PFSK-1 (cell line): Measurements from ENCODE around the gene PAPSS2.

Experiments
- FOXP2 ChIP-seq: optimal IDR thresholded peaks from 2 replicates; pipeline ENCODE3; 2011; ENCODE audit warnings: borderline replicate concordance, control low read depth, inconsistent platforms; ENCODE audit not compliant: insufficient read depth; ENCODE audit errors: extremely low read length, extremely low read depth
- POLR2AphosphoS5 ChIP-seq: IDR thresholded peaks from 2 replicates; pipeline ENCODE4 v1.6.1; 2012; ENCODE audit warnings: low read depth, mild to moderate bottlenecking, control low read depth, low read length, moderate library complexity
- REST ChIP-seq, 2 experiments: IDR thresholded peaks; 2 replicates each; pipeline versions ENCODE4 v1.6.1 to v1.8.0; 2011 to 2012; ENCODE audit warnings: low read depth in 2 of 2, low read length in 2 of 2, control low read depth in 1 of 2, inconsistent platforms in 1 of 2, mild to moderate bottlenecking in 1 of 2, moderate library complexity in 1 of 2; ENCODE audit not compliant: insufficient read depth in 1 of 2
- SIN3A ChIP-seq: IDR thresholded peaks from 2 replicates; pipeline ENCODE4 v1.6.1; 2012; ENCODE audit warnings: mild to moderate bottlenecking, low read length, moderate library complexity, borderline replicate concordance; ENCODE audit not compliant: insufficient read depth
- TAF1 ChIP-seq: IDR thresholded peaks from 2 replicates; pipeline ENCODE4 v1.6.1; 2012; ENCODE audit warnings: low read length, control low read depth, borderline replicate concordance; ENCODE audit not compliant: insufficient read depth

PAPSS2 gene

GRCh38 chr10:87675396-87676376 lies 16.0 kb downstream of the PAPSS2 start:
- TF ChIP-seq POLR2AphosphoS5 (no peak), REST (IDR thresholded peaks at IDR 0.05; ENCODE audit: insufficient read depth in 1 of 2, low read depth in 2 of 2, low read length in 2 of 2) (no peak), TAF1 (no peak), FOXP2 (no peak)

DNA sequence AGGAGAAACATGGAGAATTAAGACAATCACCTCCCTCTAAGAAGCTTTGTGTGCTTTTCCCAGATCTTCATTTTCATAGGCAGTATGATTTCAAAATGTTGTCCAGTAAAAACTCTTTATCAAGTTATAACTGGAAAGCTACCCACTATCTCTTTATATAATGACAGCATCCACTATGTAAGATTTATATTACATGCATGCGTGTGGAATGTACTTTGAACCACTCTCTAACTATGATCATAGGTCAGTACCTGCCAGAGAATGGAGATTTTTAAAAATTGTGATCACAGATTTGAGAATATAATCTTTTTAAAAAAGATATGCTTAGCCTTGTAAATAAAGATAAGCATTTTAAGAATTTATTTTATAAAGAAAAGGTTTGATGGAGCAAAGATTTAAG lies 17.9 kb downstream of the PAPSS2 start:
- no peak for TF ChIP-seq REST (IDR thresholded peaks at IDR 0.05; ENCODE audit: insufficient read depth in 1 of 2, low read depth in 2 of 2, low read length in 2 of 2)
- TF ChIP-seq TAF1: no peak
- TF ChIP-seq FOXP2: no peak
- no peak for TF ChIP-seq SIN3A
- TF ChIP-seq POLR2AphosphoS5: no peak

DNA sequence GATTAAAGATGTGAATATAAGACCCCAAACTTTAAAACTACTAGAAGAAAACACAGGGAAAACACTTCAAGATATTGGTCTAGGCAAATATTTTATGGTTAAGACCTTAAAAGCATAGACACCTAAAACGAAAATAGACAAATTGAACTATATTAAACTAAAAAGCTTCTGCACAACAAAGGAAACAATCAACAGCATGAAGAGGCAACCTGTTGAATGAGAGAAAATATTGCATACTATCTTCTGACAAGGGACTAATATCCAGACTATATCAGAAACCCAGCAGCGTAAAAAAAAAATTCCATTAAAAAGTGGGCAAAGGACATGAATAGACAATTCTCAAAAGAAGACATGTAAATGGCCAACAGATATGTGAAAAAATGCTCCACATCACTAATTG lies 18.6 kb downstream of the PAPSS2 start:
- TF ChIP-seq POLR2AphosphoS5 (no peak), SIN3A (no peak), TAF1 (no peak), FOXP2 (no peak), REST (IDR thresholded peaks at IDR 0.05; ENCODE audit: insufficient read depth in 1 of 2, low read depth in 2 of 2, low read length in 2 of 2) (no peak)

GRCh38 chr10:87683356-87683755 lies 23.7 kb downstream of the PAPSS2 start:
- TF ChIP-seq REST (IDR thresholded peaks at IDR 0.05; ENCODE audit: insufficient read depth in 1 of 2, low read depth in 2 of 2, low read length in 2 of 2) (no peak), TAF1 (no peak), POLR2AphosphoS5 (no peak), FOXP2 (no peak), SIN3A (no peak)
